Natural killer cell treated with Interleukin-12 subunit alpha and Interleukin-12 subunit beta and Interleukin-15 and Interleukin-18, amount 100 ng/mL, for 72 hours (primary cell): Measurements from ENCODE around the gene AKR1E2. TPM values are rescaled to one million over a fixed set of nuclear protein-coding genes. Genes with fewer than 3 reads are reported as not detected.

ENCODE experiments used
- ATAC-seq, 2 donors: fragments of 150-1000 bp; cut with Tn5 transposase in 1 of 2; sonication (Bioruptor Pico), chemical (Tn5 transposase) in 1 of 2; 2 replicates each; pipeline ENCODE4 v1.10.0; 2021
- DNase-seq: peaks from one replicate; pipeline ENCODE4 v3.0.0; 2022; ENCODE audit warnings: low spot score
- H3K27ac Mint-ChIP-seq, 2 donors: 1 replicate in 1 of 2; 2 replicates in 1 of 2; pipeline ENCODE4 v1.8.0; 2022; ENCODE audit warnings: mixed read lengths in 2 of 2, mild to moderate bottlenecking in 1 of 2, moderate library complexity in 1 of 2
- H3K27me3 Mint-ChIP-seq, 2 donors: 1 replicate in 1 of 2; 2 replicates in 1 of 2; pipeline ENCODE4 v1.8.0; 2022; ENCODE audit warnings: mixed read lengths in 2 of 2
- H3K36me3 Mint-ChIP-seq: one replicate; pipeline ENCODE4 v1.8.0; 2022; ENCODE audit warnings: mixed read lengths
- H3K4me1 Mint-ChIP-seq, 2 donors: 1 replicate in 1 of 2; 2 replicates in 1 of 2; pipeline ENCODE4 v1.8.0; 2022; ENCODE audit warnings: low read depth in 2 of 2, mixed read lengths in 2 of 2, mild to moderate bottlenecking in 1 of 2
- H3K4me3 Mint-ChIP-seq: one replicate; pipeline ENCODE4 v1.8.0; 2022; ENCODE audit warnings: mixed read lengths
- H3K9me3 Mint-ChIP-seq: 2 replicates; pipeline ENCODE4 v1.8.0; 2022; ENCODE audit warnings: mixed read lengths
- total RNA-seq, 2 donors: library from RNA; stranded (reverse); gene quantifications; one replicate each; pipeline ENCODE4 v1.2.3, GENCODE V29; 2022

The AKR1E2 gene
- 1 to 10 TPM; 2.2 to 3.9 TPM for total RNA-seq

GRCh38 chr10:4825868-4826791, at the start of gene AKR1E2:
Gene AKR1E2, plus strand, starts transcription at chr10:4826207. Its CDS starts 118 bp downstream, at chr10:4826325.
- ATAC-seq, result peak; percentile 90 to 93
- DNase-seq, result peak; percentile 85
- H3K36me3 Mint-ChIP-seq, result no peaks in the 10 kb centered on the region
- peaks cover 46 to 67% of the 10 kb centered on the region in 2 donors for H3K27me3 Mint-ChIP-seq
- H3K4me3 Mint-ChIP-seq, result peak within 1 kb of the TSS; percentile 59
- peak within 1 kb of the TSS in 1 of 2 donors; percentile 9 for H3K27ac Mint-ChIP-seq
- H3K9me3 Mint-ChIP-seq, result no peaks in the 10 kb centered on the region
- H3K4me1 Mint-ChIP-seq, result peaks cover 0 to 7% of the 10 kb centered on the region in 2 donors

- peak in 1 of 2 donors; percentile 9 for ATAC-seq
- H3K27ac Mint-ChIP-seq, result no peak overlapping the region
- H3K4me1 Mint-ChIP-seq, result peaks cover 0 to 3% of the 10 kb centered on the region in 2 donors
- H3K27me3 Mint-ChIP-seq, result peaks cover 29 to 55% of the 10 kb centered on the region in 2 donors
- no peaks in the 10 kb centered on the region for H3K36me3 Mint-ChIP-seq
- no peak for DNase-seq
- H3K9me3 Mint-ChIP-seq, result no peaks in the 10 kb centered on the region
- H3K4me3 Mint-ChIP-seq, result no peak overlapping the region
Observed at GRCh38 chr10:4776234-4776638, 49.8 kb upstream of the AKR1E2 start.

GRCh38 chr10:4778761-4779160, 47.2 kb upstream of the AKR1E2 start:
- Mint-ChIP-seq H3K27ac (no peak overlapping the region), H3K4me3 (no peak overlapping the region), H3K27me3 (peaks cover 24 to 49% of the 10 kb centered on the region in 2 donors), H3K4me1 (peaks cover 0 to 3% of the 10 kb centered on the region in 2 donors), H3K36me3 (no peaks in the 10 kb centered on the region), H3K9me3 (no peaks in the 10 kb centered on the region)
- DNase-seq (no peak), ATAC-seq (no peak)

GRCh38 chr10:4780091-4780490, 45.9 kb upstream of the AKR1E2 start:
- Mint-ChIP-seq H3K9me3 (no peaks in the 10 kb centered on the region), H3K27me3 (peaks cover 23 to 46% of the 10 kb centered on the region in 2 donors), H3K4me1 (peaks cover 0 to 3% of the 10 kb centered on the region in 2 donors), H3K4me3 (no peak overlapping the region), H3K36me3 (no peaks in the 10 kb centered on the region), H3K27ac (no peak overlapping the region)
- DNase-seq, result no peak
- no peak for ATAC-seq

GRCh38 chr10:4780782-4781181, 45.2 kb upstream of the AKR1E2 start:
- no peak for ATAC-seq
- DNase-seq, result no peak
- Mint-ChIP-seq H3K27me3 (peaks cover 25 to 50% of the 10 kb centered on the region in 2 donors), H3K4me1 (peaks cover 0 to 3% of the 10 kb centered on the region in 2 donors), H3K9me3 (no peaks in the 10 kb centered on the region), H3K36me3 (no peaks in the 10 kb centered on the region), H3K27ac (no peak overlapping the region), H3K4me3 (no peak overlapping the region)

GRCh38 chr10:4781955-4782354, 44.1 kb upstream of the AKR1E2 start:
- peaks cover 26 to 45% of the 10 kb centered on the region in 2 donors for H3K27me3 Mint-ChIP-seq
- H3K9me3 Mint-ChIP-seq, result no peaks in the 10 kb centered on the region
- ATAC-seq (no peak), DNase-seq (no peak)
- no peaks in the 10 kb centered on the region for H3K36me3 Mint-ChIP-seq
- H3K4me1 Mint-ChIP-seq, result no peaks in the 10 kb centered on the region
- H3K4me3 Mint-ChIP-seq, result no peak overlapping the region
- no peak overlapping the region for H3K27ac Mint-ChIP-seq

- peaks cover 23 to 51% of the 10 kb centered on the region in 2 donors for H3K27me3 Mint-ChIP-seq
- no peak overlapping the region for H3K27ac Mint-ChIP-seq
- no peaks in the 10 kb centered on the region for H3K36me3 Mint-ChIP-seq
- no peaks in the 10 kb centered on the region for H3K4me1 Mint-ChIP-seq
- H3K9me3 Mint-ChIP-seq, result no peaks in the 10 kb centered on the region
- DNase-seq (no peak), ATAC-seq (no peak)
- H3K4me3 Mint-ChIP-seq, result no peak overlapping the region
Observed at GRCh38 chr10:4784667-4785333, 41.2 kb upstream of the AKR1E2 start.

- Mint-ChIP-seq H3K27me3 (peaks cover 19 to 48% of the 10 kb centered on the region in 2 donors), H3K27ac (no peak overlapping the region), H3K4me1 (no peaks in the 10 kb centered on the region), H3K4me3 (no peak overlapping the region), H3K36me3 (no peaks in the 10 kb centered on the region), H3K9me3 (no peaks in the 10 kb centered on the region)
- no peak for ATAC-seq
- DNase-seq, result no peak
Observed at GRCh38 chr10:4786043-4786839, 39.8 kb upstream of the AKR1E2 start.

GRCh38 chr10:4790045-4790444, 36.0 kb upstream of the AKR1E2 start:
- DNase-seq, result no peak
- no peak overlapping the region for H3K27ac Mint-ChIP-seq
- H3K9me3 Mint-ChIP-seq, result no peaks in the 10 kb centered on the region
- ATAC-seq, result no peak
- H3K36me3 Mint-ChIP-seq, result no peaks in the 10 kb centered on the region
- H3K27me3 Mint-ChIP-seq, result peaks cover 13 to 37% of the 10 kb centered on the region in 2 donors
- H3K4me3 Mint-ChIP-seq, result no peak overlapping the region
- H3K4me1 Mint-ChIP-seq, result no peaks in the 10 kb centered on the region

- H3K9me3 Mint-ChIP-seq, result no peaks in the 10 kb centered on the region
- H3K4me3 Mint-ChIP-seq, result no peak overlapping the region
- peaks cover 10 to 30% of the 10 kb centered on the region in 2 donors for H3K27me3 Mint-ChIP-seq
- no peak overlapping the region for H3K27ac Mint-ChIP-seq
- DNase-seq (no peak), ATAC-seq (no peak)
- no peaks in the 10 kb centered on the region for H3K4me1 Mint-ChIP-seq
- H3K36me3 Mint-ChIP-seq, result no peaks in the 10 kb centered on the region
Observed at GRCh38 chr10:4790922-4791321, 35.1 kb upstream of the AKR1E2 start.

- ATAC-seq, result no peak
- Mint-ChIP-seq H3K36me3 (no peaks in the 10 kb centered on the region), H3K9me3 (no peaks in the 10 kb centered on the region), H3K27ac (no peak overlapping the region), H3K27me3 (peaks cover 7 to 34% of the 10 kb centered on the region in 2 donors), H3K4me3 (no peak overlapping the region), H3K4me1 (no peaks in the 10 kb centered on the region)
- DNase-seq, result no peak
Observed at GRCh38 chr10:4792381-4792780, 33.6 kb upstream of the AKR1E2 start.

- H3K27ac Mint-ChIP-seq, result no peak overlapping the region
- H3K36me3 Mint-ChIP-seq, result no peaks in the 10 kb centered on the region
- no peaks in the 10 kb centered on the region for H3K4me1 Mint-ChIP-seq
- H3K27me3 Mint-ChIP-seq, result peaks cover 22 to 37% of the 10 kb centered on the region in 2 donors
- DNase-seq (no peak), ATAC-seq (no peak)
- H3K4me3 Mint-ChIP-seq, result no peak overlapping the region
- H3K9me3 Mint-ChIP-seq, result no peaks in the 10 kb centered on the region
Observed at GRCh38 chr10:4801405-4801804, 24.6 kb upstream of the AKR1E2 start.

GRCh38 chr10:4802711-4803487, 23.1 kb upstream of the AKR1E2 start:
- no peak overlapping the region for H3K4me3 Mint-ChIP-seq
- no peak overlapping the region for H3K27ac Mint-ChIP-seq
- H3K36me3 Mint-ChIP-seq, result no peaks in the 10 kb centered on the region
- H3K4me1 Mint-ChIP-seq, result no peaks in the 10 kb centered on the region
- DNase-seq (no peak), ATAC-seq (peak in 1 of 2 donors; percentile 13)
- H3K27me3 Mint-ChIP-seq, result peaks cover 16 to 22% of the 10 kb centered on the region in 2 donors
- H3K9me3 Mint-ChIP-seq, result no peaks in the 10 kb centered on the region
